NCI-H774 (cell line): Measurements from ENCODE around the gene LRMDA.

ENCODE experiments used
- DNase-seq: peaks from one replicate; lab custom pipeline; 2025; lab: John Stamatoyannopoulos, UW

The LRMDA gene

GRCh38 chr10:75449382-75450074, 18.1 kb downstream of the LRMDA start:
- DNase-seq = no peak

- DNase-seq = peak; percentile 10
Measured at GRCh38 chr10:75450075-75450445, 18.6 kb downstream of the LRMDA start.

GRCh38 chr10:75450644-75451640, 19.5 kb downstream of the LRMDA start:
- DNase-seq = peak; percentile 25

DNA sequence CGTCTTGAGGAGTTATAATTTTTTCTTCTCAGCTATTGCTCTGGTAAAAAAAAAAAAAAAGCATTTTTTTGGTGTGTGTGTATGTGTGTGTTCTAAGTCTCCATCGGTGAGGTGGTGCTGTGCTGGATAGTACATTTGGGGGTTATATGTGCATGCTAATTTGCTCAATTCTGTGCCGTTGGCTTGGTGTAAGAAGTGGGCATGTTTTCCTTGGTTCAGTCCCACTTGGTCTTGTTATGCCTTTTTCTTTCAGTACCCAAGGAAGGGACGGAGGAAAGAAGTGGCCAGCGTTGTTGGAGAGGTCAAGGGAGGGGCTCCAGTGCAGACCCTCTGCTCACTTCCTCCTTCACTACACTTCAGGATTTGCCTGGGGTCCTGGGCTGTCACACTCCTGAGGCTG, 20.4 kb downstream of the LRMDA start:
- no peak for DNase-seq

DNA sequence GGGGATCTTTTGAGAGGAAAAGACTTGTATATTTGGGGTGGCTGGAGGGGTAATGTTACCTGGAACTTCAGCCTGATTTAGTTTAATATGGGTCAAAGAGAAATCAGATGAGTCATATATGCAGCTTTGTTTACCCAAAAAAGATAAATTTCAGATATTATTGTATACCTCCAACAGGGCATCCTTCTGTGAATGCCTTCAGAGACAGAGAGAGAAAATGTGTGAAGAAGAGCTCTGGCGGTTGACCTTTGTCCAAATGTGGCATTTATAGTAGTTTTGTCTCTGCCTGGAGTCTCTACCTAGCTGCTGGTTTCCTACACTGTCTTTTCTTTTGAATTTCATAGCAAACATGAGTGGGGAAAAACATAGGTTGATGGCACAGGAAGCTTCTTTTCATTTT, 21.6 kb downstream of the LRMDA start:
- no peak for DNase-seq

DNA sequence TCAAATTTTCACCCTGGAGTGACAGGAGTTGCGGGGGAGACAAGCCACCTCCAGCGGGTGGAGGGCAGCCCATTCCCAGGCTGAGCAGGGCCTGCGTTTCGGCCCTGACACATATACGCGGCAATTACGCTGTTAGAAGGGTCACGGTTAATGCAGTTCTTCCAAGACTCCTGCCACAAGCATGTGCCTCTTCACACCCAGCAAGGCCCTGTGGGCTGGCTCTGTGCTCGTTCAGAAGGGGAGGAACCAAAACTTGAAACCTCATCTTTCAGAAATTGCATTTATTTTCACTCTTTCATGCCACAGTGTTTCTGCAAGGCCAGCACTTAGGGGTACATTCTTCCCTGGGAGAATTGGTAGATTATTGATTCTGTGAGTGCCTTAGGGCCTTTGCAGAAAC, 24.7 kb downstream of the LRMDA start:
- no peak for DNase-seq

DNA sequence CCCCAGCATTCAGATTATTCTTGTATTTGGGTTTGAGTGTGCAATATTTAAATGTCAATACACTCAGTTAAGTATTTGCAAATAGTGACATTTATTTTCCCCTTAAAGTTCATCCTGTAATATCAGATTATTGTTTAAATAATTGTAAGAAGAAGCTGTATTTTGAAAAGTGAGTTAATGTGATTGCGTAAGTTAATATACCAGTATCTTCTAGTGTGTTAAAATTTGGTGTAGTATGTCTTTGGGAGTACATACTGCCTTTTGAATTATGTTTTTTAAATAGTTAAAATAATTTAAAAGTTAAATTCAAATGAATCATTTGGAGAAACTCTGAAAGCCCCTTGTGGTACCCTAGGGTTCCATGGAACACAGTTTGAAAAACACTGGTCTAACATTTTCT, 28.6 kb downstream of the LRMDA start:
- DNase-seq = no peak

DNA sequence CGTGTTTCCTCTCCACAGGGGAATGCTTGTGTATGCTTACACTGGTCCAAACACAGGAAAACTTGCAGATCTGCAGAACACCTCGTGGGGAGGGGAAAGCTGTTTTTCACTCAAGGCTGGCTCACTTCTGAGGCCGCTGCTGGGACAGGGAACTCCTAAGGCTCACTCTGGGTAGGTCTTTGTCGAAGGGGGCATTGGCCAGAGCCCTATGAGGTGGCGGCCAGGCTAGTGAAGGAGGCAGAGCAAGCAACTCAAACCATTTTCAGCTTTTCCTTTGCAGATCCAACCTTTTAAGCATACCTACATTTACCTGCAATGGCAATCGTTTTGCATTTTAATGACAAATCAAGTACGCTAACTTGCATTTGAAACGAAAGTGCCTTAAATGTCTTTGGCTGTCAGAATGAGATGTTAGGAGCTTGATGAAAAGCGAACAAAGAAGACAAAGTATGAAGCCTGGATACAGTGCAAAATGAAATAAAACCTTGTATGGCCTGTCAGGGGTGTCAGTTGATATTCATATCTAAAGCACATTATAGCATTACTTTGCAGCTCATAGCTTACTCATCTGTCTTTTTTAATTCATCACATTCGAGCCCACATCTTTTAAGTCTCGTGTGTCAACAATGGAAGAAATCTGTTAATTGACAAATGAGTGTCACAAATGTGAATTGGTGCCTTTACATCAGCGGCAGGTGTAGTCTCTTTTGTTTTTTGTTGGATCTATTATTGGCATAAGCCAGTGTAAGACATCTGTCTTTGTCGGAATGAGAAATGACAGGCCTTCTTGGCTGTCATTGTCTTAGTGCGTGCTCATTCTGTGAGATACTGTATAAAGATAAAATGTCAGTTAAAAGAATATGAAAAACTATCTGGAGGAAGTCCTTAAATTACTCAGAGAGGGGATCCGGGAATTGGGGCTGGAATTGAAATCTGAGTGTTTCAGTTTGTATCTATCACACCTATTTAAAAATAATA, 30.5 kb downstream of the LRMDA start:
- peak; percentile 43 for DNase-seq

GRCh38 chr10:75462865-75463264, 31.4 kb downstream of the LRMDA start:
- no peak for DNase-seq

DNA sequence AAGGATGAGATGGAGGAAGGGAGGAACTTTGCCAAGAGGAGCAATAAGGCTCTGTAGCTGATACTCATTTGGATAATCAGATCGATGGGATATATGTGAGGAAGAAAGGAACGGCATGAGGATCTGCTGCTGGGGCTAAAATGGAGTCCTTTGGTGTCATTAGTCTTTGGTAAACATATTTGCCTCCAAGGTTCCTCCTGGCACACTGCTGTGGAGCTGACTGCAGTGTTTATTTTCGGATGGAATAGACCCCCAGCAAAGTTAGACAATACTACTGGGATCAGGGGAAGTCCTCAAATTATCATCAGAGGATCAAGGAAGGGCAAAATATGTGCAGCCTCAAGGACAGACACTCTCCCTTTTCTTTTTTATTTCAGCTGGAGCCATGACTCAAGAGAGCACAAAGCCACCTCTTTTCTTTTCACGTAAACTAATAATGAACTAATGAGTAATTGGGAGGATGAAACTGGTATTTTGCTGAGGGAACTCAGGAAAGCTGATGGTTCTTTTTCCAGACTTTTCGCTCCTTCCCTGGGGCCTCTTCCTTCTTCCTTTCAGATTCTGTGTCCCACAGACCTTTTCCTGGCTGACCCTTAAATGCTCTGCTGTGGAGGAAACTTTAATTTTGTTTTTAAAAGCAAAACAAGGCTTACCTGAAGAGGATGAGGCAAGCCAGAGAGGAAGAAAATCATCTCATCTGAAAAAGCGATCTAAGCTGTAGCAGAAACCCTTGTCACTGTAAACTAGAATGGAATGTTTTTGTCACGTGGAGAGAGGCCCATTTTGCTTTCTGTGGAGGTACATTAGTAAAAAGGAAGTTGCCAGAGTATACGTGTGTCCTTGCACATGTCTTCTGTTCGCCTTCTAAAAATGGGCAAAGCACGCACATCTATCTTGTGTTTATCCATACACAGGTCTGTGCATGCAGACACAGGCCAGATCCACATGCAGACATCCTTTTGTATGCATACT, 33.3 kb downstream of the LRMDA start:
- DNase-seq = no peak

DNA sequence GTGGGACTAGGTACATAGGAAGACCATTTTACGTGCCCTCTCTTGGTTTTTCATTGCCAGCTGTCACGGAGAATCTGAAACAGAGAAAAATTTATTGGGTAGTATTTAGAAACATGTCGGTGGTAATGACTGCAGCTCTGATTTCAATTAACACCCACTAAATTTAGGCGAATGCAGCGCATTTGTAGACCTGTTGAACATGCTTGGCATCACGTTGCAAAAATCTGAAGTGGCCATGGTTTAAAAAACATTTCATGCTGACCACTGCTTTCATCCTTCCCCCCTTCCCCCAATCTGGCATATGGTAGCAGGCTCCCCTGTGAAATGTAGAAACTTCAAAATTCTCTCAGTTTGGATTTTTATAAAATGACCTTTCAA, 34.0 kb downstream of the LRMDA start:
- no peak for DNase-seq

DNA sequence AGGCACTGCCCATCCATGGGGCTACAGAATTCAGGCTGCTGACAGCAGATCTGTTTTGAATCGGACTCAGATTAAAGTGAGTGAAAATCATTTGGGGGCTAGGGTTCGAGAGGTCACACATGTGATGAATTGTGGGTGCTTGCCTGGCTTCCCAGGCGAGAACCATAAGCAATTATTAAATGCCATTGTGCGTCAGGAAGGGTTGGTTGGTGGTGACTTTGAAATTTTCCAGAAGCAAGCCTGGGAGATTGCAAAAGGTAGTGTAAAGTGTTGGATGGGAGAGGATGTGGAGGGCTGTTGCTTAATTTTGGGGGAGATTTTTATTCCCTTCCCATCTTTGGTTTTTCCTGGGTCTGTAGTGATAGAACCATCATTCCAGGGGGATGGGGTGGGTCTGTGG, 34.6 kb downstream of the LRMDA start:
- DNase-seq = no peak

DNA sequence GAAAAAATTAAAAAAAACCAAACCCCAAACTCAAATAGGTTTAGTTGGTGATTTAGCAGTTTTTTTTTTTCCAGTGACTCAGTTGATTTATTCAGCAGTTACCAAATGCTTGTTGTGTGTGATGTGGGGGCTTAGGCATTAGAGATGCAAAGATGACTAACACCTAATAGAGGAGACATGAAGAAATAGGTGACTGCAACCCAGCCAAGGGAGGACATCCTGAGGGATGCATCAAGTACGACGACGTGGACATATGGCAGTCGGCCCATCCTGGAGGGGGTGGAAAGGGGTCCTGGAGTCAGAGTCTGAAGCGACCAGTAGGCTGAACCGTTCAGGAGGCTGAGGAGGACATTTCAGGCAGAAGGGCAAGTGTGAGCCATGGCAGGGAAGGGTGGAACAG, 35.5 kb downstream of the LRMDA start:
- DNase-seq = no peak

GRCh38 chr10:75468612-75469005, 37.2 kb downstream of the LRMDA start:
- no peak for DNase-seq

- no peak for DNase-seq
Measured at GRCh38 chr10:75469006-75469616, 37.7 kb downstream of the LRMDA start.

DNA sequence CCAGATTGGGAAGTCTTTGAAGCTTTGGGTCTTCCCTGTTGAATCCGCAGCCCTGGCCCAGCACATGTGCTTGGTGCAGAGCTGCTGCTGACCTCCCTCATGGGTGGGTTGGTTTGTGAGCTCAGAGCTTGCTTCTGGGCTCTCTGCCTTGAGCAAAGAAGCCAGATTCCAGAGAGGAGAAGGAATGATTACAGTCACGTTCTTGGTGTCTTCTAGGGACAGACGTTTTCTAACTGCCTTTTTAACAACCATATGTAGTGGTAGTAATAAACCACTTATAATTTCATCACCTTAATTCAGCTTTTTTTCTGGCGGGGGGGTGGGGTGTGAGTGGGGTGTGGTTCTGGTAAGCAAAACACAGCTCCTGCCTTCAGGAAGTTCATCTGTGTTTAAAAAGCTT, 39.5 kb downstream of the LRMDA start:
- no peak for DNase-seq

DNA sequence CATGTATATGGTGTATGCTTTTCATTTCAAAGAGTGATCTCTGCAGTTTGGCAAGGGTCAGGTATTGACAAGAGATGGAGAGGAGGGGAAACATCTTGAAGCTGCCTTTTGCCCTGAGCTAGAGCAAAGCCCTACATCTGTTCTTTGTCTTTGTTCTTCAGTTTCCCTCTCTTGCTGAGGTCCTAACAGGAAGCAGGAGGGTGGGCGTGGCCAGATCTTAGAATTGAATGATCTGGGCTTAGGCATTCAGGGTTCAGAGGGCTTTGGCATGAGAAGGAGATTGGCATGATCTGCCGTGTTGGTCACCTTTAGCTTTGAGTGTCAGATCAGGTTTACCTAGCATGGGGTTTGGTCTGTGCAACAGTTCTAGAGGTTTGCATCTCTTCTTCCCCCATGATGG, 41.3 kb downstream of the LRMDA start:
- DNase-seq = no peak

GRCh38 chr10:75474106-75474505, 42.7 kb downstream of the LRMDA start:
- DNase-seq = no peak

GRCh38 chr10:75475460-75476182, 44.2 kb downstream of the LRMDA start:
- no peak for DNase-seq

- DNase-seq = no peak
Measured at GRCh38 chr10:75476569-75476968, 45.1 kb downstream of the LRMDA start.
